Activated T-cell treated with anti-CD3 and anti-CD28 coated beads, Interleukin-2, amount 50 U/mL, for 24 hours (primary cell): ENCODE results near the gene MMEL1.
"Not testable (repeated sequence)": the region's sequence is repeated elsewhere in the genome, so short reads cannot be mapped to it uniquely, and the experiment has no call there.

Experiments used
- DNase-seq: peaks from one replicate; pipeline ENCODE4 v3.0.0-alpha.2; 2020
- H3K27ac Mint-ChIP-seq: 2 replicates; pipeline ENCODE4 v1.8.0; 2020; ENCODE audit warnings: mild to moderate bottlenecking, mixed read lengths
- H3K27me3 Mint-ChIP-seq: 2 replicates; pipeline ENCODE4 v1.8.0; 2020; ENCODE audit warnings: mixed read lengths
- H3K36me3 Mint-ChIP-seq: 2 replicates; pipeline ENCODE4 v1.8.0; 2020; ENCODE audit warnings: low read depth, mixed read lengths
- H3K4me1 Mint-ChIP-seq: 2 replicates; pipeline ENCODE4 v1.8.0; 2020; ENCODE audit warnings: low read depth, mixed read lengths
- H3K4me3 Mint-ChIP-seq: 2 replicates; pipeline ENCODE4 v1.8.0; 2020; ENCODE audit warnings: mild to moderate bottlenecking, moderate library complexity, mixed read lengths
- H3K9me3 Mint-ChIP-seq: 2 replicates; pipeline ENCODE4 v1.8.0; 2020; ENCODE audit warnings: mixed read lengths

Gene MMEL1

DNA sequence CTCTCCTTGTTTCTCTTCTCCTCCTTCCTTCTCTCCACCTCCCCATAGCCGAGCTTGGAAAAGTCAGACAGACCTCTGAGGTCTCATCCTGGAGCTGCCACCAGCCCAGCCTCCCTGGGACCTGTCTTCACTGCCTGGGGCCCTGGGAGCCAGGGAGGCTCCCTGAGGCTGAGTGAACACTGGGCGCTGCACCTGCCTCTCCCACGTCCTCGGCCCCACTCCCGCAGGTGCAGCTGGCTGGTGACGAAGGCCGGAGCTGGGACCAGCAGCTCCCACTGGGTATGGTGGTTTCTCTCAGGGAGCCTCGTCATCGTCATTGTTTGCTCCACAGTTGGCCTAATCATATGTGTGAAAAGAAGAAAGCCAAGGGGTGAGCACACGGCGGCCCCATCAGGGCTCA lies 71.4 kb downstream of the MMEL1 start:
- Mint-ChIP-seq H3K36me3 (peaks cover 64% of the 10 kb centered on the region), H3K4me1 (peaks cover 25% of the 10 kb centered on the region), H3K27ac (peak overlapping the region; percentile 85), H3K9me3 (no peaks in the 10 kb centered on the region), H3K27me3 (no peaks in the 10 kb centered on the region), H3K4me3 (no peak overlapping the region)
- no peak for DNase-seq

DNA sequence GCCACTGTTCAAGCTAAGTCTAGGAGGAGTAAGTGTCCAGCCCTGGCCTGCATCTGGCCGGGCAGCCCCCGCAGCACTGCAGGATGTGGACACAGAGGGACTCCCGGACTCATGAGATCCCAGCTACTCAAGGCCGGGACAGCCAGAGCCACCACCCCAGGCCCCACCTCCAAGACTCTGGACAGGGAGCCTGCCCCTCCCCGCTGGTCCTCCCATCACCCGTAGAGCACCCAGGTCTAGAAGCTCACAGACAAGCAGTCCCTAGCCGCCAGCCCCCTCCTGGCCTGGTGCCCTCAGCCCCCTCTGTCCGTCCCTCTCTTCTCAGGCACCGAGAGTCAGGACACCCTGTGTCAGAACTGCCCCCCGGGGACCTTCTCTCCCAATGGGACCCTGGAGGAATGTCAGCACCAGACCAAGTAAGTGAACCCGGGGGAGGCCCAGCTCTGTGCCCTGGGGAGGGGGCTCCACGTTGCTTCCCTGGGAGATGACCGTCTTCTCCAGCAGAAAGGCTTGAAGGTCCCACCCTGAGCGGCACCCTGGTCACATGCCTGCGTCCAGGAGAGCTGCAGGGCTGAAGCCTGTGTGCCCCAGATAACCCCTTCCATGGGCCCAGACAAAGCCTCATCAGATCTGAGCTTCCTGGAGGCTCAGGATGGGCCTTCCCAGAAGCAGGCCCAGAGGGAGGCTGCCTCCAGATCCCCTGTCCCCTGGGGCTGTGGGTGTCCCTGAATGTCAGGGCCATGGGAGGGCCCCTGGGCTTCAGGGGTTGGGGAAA lies 72.3 kb downstream of the MMEL1 start:
- Mint-ChIP-seq H3K27ac (peak overlapping the region; percentile 37), H3K4me3 (no peak overlapping the region), H3K36me3 (peaks cover 71% of the 10 kb centered on the region), H3K9me3 (no peaks in the 10 kb centered on the region), H3K4me1 (peaks cover 29% of the 10 kb centered on the region), H3K27me3 (no peaks in the 10 kb centered on the region)
- no peak for DNase-seq

DNA sequence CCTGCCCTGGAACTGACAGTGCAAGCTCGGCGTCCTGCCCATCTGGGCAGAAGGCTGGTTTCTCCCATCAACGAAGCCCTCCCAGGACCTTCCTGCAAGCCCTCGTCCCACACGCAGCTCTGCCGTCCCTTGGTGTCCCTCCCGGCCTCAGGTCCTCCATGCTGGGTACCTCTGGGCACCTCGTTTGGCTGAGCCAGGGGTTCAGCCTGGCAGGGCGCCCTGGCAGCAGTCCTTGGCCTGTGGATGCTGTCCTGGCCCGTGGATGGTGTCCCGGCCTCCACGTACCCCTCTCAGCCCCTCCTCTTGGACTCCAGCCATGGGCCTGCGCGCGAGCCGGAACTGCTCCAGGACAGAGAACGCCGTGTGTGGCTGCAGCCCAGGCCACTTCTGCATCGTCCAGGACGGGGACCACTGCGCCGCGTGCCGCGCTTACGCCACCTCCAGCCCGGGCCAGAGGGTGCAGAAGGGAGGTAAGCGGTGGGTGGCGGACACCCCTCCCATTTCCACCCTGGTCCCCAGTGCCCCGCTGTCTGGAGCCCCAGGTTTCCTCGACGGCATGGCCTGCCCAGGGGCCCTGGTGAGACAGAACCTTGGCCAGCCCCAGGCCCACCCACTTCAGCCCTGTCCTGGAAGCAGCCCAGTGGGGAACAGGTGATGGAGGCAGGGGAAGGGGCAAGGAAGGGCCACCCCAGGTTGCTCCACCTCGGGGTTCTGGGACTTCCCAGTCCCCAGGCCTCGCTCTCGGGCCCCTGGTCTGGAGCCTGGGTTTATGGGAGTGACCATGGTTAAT lies 73.1 kb downstream of the MMEL1 start:
- H3K27ac Mint-ChIP-seq, result peak overlapping the region; percentile 44
- no peak for DNase-seq
- H3K27me3 Mint-ChIP-seq, result no peaks in the 10 kb centered on the region
- H3K4me3 Mint-ChIP-seq, result no peak overlapping the region
- no peaks in the 10 kb centered on the region for H3K9me3 Mint-ChIP-seq
- peaks cover 72% of the 10 kb centered on the region for H3K36me3 Mint-ChIP-seq
- peaks cover 37% of the 10 kb centered on the region for H3K4me1 Mint-ChIP-seq

DNA sequence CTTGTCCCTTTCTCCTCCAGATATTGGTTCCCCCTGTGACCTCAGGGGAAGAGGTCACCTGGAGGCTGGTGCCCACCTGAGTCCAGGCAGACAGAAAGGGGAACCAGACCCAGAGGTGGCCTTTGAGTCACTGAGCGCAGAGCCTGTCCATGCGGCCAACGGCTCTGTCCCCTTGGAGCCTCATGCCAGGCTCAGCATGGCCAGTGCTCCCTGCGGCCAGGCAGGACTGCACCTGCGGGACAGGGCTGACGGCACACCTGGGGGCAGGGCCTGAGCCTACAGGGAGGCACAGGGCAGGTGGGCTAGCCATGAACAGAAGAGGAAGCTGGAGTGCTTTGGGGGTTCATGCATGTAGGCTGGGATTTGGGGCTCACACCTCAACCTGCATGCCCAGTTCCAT lies 74.0 kb downstream of the MMEL1 start:
- no peaks in the 10 kb centered on the region for H3K9me3 Mint-ChIP-seq
- DNase-seq, result no peak
- H3K36me3 Mint-ChIP-seq, result peaks cover 71% of the 10 kb centered on the region
- H3K4me3 Mint-ChIP-seq, result peak overlapping the region; percentile 58
- H3K27me3 Mint-ChIP-seq, result no peaks in the 10 kb centered on the region
- peak overlapping the region; percentile 77 for H3K27ac Mint-ChIP-seq
- H3K4me1 Mint-ChIP-seq, result peaks cover 44% of the 10 kb centered on the region

DNA sequence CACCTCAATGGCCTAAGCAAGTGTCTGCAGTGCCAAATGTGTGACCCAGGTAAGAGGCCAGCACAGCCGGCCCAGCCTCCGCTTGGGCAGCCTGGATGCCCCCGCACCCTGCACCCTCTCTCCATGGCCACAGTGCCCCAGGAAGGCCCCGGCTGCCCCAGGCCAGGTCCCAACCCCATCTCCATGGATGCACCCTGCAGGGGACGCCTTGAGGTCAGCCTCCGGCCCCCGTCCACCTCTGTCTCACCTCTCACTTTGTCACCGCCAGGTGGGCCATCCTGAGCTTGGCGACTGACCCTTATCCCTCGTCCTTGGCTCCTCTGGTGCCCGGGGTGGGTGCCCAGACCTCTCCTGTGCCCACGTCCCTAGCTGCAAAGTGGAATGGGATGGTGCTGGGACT lies 74.4 kb downstream of the MMEL1 start:
- Mint-ChIP-seq H3K4me1 (peaks cover 46% of the 10 kb centered on the region), H3K9me3 (no peaks in the 10 kb centered on the region), H3K27me3 (no peaks in the 10 kb centered on the region), H3K36me3 (peaks cover 67% of the 10 kb centered on the region), H3K4me3 (peak overlapping the region; percentile 99), H3K27ac (peak overlapping the region; percentile 98)
- DNase-seq, result no peak

DNA sequence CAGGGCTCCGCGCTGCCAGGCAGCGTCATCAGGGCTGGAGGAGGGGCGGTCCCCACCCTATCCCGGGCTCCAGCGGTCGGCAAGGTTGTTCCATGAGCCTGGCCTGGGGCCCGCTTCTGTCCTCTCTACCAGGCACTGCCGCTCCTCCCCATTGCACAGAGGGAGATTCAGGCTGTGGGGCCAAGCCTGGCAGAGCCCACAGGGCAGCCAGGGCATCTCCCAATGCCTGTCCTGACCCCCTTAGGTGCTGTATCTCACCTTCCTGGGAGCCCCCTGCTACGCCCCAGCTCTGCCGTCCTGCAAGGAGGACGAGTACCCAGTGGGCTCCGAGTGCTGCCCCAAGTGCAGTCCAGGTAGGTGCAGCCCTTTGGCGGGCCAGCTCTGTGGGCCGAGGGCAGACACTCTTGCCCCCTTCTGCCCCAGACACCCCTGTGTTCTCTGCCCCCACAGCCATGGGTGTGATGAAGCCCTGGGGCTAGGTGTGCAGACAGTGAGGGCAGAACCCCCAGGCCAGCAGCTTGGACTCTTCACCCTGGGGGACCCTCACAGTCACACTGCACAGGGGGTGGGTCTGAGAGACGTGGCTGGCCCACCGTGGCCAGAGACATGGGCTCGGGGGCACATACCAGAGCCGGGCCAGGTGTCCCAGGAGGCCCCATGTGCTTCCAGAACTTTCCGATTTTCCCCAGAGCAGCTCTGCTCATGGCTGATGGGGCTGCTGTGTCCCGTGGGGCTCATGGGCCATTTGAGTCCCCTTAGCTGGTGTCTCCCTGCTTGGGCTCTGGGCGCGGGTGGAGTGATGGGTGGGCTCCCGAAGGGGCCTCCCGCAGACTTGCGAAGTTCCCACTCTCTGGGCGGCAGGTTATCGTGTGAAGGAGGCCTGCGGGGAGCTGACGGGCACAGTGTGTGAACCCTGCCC lies 75.1 kb downstream of the MMEL1 start:
- Mint-ChIP-seq H3K27ac (peak overlapping the region; percentile 98), H3K4me3 (peak overlapping the region; percentile 99), H3K9me3 (no peaks in the 10 kb centered on the region), H3K36me3 (peaks cover 61% of the 10 kb centered on the region), H3K4me1 (peaks cover 46% of the 10 kb centered on the region), H3K27me3 (no peaks in the 10 kb centered on the region)
- no peak for DNase-seq

DNA sequence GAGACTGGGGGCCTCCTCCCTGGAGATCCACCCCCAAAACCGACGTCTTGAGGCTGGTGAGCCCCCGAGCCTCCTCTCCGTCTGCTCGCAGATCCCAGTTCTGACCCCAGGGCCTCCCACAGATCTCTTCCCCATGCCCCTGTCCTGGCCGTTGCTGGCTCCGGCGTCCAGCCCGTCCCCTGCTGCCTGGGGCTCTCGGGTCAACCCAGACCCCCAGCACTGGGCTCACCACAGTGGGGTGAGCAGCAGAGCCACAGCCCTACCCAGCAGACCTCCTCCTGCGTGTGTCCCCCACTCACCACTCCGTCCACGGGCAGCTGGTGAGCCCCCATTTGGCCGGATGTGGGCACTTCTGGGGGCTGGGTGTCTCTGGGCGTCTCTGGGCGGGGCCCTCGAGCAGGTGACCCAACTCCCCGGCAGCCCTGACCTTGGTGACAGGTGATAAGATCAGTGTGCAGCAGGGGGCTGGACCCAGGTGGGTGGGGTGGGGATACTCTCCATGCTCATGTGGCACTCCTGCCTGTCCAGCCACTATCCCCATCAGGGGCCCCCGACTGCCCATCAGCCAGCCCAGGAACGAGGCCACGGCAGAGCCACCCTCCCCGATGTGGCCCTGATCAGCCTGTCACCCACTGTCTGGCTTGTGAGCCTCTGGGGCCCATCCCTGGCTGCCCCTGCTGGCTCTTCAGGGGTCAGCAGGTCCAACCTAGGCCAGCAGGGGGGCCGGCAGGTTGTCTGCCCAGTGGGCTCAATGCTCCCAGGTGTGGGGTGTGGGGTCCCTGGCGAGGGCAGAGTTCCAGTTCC lies 75.9 kb downstream of the MMEL1 start:
- peak overlapping the region; percentile 98 for H3K27ac Mint-ChIP-seq
- H3K9me3 Mint-ChIP-seq, result no peaks in the 10 kb centered on the region
- peak overlapping the region; percentile 99 for H3K4me3 Mint-ChIP-seq
- peak; percentile 68 for DNase-seq
- peaks cover 54% of the 10 kb centered on the region for H3K36me3 Mint-ChIP-seq
- peaks cover 46% of the 10 kb centered on the region for H3K4me1 Mint-ChIP-seq
- no peaks in the 10 kb centered on the region for H3K27me3 Mint-ChIP-seq

DNA sequence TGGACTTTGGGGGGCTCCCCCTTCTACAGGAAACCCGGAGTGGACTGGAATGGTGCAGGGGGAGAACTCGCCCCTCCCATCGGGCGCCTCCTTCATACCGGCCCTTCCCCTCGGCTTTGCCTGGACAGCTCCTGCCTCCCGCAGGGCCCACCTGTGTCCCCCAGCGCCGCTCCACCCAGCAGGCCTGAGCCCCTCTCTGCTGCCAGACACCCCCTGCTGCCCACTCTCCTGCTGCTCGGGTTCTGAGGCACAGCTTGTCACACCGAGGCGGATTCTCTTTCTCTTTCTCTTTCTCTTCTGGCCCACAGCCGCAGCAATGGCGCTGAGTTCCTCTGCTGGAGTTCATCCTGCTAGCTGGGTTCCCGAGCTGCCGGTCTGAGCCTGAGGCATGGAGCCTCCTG lies 76.5 kb downstream of the MMEL1 start, which contains the start of gene TNFRSF14:
Gene TNFRSF14, plus strand, starts transcription at position 95 of the 401 bp plus-strand sequence. Its CDS starts 294 bp downstream, at position 389.
- peak within 1 kb of the TSS; percentile 98 for H3K27ac Mint-ChIP-seq
- H3K9me3 Mint-ChIP-seq, result no peaks in the 10 kb centered on the region
- peak within 1 kb of the TSS; percentile 99 for H3K4me3 Mint-ChIP-seq
- peaks cover 46% of the 10 kb centered on the region for H3K4me1 Mint-ChIP-seq
- DNase-seq, result peak; percentile 83
- H3K36me3 Mint-ChIP-seq, result peaks cover 49% of the 10 kb centered on the region
- H3K27me3 Mint-ChIP-seq, result no peaks in the 10 kb centered on the region

DNA sequence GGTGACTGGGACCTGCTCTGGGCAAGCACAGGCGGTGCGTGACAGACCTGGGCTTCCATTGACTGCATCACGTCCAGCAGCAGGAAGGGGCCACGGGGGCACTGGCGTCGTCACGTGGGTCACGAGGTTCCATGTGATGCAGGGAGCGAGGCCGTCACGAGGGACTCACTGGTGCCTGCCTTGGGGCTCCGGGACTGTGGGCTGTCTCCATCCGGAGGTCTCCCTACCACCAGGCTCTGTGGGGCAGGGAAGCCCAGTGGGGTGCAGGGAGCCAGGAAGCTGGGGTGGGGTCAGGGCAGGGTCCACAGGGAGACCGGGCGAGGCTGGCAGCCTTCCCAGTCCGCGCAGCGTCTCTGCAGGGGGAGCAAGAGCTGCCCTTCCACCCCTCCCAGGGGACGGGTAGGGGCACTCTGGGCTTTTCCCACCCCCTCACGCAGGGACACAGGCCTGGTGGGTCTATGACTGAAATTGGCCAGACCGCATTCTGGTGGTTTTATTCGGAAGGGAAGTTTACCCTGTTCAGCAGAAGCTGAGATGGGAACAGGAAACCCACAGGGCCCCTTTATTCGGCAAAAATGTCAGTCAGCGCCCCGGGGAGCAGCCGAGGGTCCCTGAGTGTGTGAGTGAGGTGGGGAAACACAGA lies 77.1 kb downstream of the MMEL1 start:
- Mint-ChIP-seq H3K4me1 (peaks cover 49% of the 10 kb centered on the region), H3K27ac (peak overlapping the region; percentile 98), H3K27me3 (no peaks in the 10 kb centered on the region), H3K36me3 (peaks cover 45% of the 10 kb centered on the region), H3K4me3 (peak overlapping the region; percentile 99), H3K9me3 (no peaks in the 10 kb centered on the region)
- peak; percentile 84 for DNase-seq

DNA sequence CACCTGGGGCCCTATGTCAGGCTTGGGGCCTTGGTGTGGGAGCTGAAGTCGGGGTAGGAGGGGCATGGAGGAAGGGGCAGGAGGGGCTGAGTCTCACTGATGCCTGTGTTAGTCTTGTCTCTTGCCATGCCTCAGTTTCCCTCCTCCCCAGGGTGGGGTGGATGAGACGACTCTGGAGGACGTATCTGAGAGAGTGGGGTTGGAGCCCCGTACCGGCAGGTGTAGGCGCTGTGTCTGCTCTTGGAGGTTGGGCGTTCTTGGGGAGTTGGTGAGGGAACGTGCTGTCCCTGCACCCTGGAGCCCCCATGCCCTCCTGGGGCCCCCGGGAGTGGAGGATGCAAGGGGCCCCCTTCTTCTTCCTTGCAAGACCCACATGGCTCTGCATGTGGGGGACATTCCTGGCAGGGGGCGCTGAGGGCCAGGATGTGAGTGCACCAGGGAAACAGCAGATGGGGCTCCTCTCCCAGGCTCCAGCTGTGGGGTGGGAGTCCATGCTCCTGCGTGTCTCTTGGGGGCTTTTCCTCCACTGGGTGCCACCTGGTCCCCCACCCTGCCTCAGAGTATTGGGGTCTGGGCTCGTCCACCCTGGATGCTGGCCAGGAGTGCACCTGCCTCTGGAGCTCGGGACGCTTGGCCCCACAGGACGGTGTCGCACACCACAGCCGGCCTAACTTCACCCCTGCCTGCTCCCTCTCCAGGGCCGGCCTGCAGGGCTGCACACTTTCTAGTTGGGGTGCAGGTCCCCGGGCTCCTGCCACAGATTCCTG lies 78.0 kb downstream of the MMEL1 start:
- H3K27me3 Mint-ChIP-seq, result no peaks in the 10 kb centered on the region
- H3K9me3 Mint-ChIP-seq, result no peaks in the 10 kb centered on the region
- peaks cover 49% of the 10 kb centered on the region for H3K4me1 Mint-ChIP-seq
- peak overlapping the region; percentile 99 for H3K4me3 Mint-ChIP-seq
- peaks cover 36% of the 10 kb centered on the region for H3K36me3 Mint-ChIP-seq
- DNase-seq, result peak; percentile 74
- peak overlapping the region; percentile 74 for H3K27ac Mint-ChIP-seq

DNA sequence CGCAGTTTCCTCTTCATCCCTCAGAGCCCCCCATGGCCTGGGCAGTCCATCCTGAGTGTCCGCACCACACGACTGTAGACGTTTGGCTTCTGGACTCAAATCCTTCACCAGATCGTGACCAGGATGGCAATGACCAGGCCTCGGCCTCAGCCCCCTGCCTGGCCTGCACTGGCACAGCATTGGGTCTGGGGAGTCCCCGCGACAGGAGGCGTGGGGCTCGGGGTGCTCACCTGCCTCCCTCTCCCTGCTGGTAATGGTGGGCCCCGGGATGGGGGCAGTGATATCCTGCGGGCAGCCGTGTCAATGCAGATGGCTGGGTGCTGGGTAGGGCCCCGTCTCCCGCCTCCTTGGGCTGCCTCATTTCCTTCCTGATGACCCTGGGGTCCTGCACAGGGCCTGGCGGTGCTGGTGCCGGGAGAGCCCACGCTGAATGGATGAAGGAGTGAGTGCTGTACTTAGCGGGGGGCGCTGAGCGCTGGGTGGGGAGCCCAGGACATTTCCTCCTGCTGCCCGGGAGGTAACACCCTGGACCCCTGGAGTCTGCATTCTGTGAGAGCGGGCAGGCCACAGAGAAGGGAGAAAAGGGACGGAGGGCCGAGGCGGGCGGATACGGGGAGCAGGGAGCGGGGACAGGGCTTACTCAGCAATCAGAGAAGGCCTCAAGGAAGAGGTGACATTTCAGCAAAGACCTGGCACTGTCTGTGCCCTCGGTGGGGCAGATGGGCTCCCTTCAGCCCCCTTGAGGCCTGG lies 78.8 kb downstream of the MMEL1 start:
- DNase-seq, result no peak
- Mint-ChIP-seq H3K9me3 (no peaks in the 10 kb centered on the region), H3K27ac (peak overlapping the region; percentile 74), H3K27me3 (no peaks in the 10 kb centered on the region), H3K4me1 (peaks cover 52% of the 10 kb centered on the region), H3K4me3 (no peak overlapping the region), H3K36me3 (peaks cover 29% of the 10 kb centered on the region)

DNA sequence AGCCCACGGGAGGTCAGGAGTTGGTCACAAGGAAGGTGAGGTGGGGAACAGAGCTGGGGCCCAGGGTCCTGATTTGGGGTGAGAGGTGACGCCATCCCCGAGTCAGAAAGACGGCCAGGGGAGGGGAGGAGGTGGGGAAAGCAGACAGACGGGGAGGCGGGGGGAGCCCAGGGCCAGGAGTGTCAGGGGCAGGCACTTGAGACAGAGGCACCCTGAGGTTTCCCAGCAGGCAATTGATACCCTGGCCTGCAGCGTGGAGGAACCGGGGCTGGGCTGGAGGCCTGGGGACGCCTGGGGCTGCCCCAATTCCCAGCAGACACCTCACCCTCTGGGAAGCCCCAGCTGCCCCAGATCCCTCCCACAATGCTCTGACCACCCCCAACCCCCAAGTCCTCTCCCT lies 79.7 kb downstream of the MMEL1 start:
- Mint-ChIP-seq H3K4me1 (peaks cover 51% of the 10 kb centered on the region), H3K36me3 (peaks cover 20% of the 10 kb centered on the region)
- not testable (repeated sequence) for H3K4me3 Mint-ChIP-seq, DNase-seq, H3K9me3 Mint-ChIP-seq, H3K27ac Mint-ChIP-seq, H3K27me3 Mint-ChIP-seq
